ENCODE results near the gene CAVIN4. TPM values are rescaled to one million over a fixed set of nuclear protein-coding genes. Genes with fewer than 3 reads are reported as not detected.

CAVIN4 gene
- total and polyA plus RNA-seq, 2 donors (not counting 1 experiment from before 2014, with no cell fraction given), result 0.07 to 0.17 TPM

- Histone ChIP-seq H3K4me1 (ENCODE audit: control insufficient read depth in 2 of 2, insufficient read depth in 2 of 2, low read length in 2 of 2) (no peaks in the 10 kb centered on the region), H3K9ac (ENCODE audit: low read length) (no peak overlapping the region), H3K4me3 (ENCODE audit: control extremely low read depth in 1 of 5, extremely low read depth in 1 of 5, insufficient read depth in 1 of 5, low read depth in 2 of 5, low read length in 4 of 5) (no peak overlapping the region), H3K9me3 (ENCODE audit: control extremely low read depth in 1 of 3, control insufficient read depth in 2 of 3, insufficient read depth in 1 of 3, low read length in 2 of 3) (no peaks in the 10 kb centered on the region), H3K36me3 (replicated peaks in 1 of 2; ENCODE audit: control extremely low read depth in 1 of 2, control insufficient read depth in 1 of 2, extremely low read depth in 1 of 2, insufficient read depth in 2 of 2, low read length in 1 of 2) (no peaks in the 10 kb centered on the region), H3K79me2 (ENCODE audit: control insufficient read depth, insufficient read depth, low read length) (no peaks in the 10 kb centered on the region), H3K27me3 (replicated peaks in 1 of 4; ENCODE audit: control extremely low read depth in 1 of 4, control insufficient read depth in 3 of 4, insufficient read depth in 4 of 4, low read length in 3 of 4) (no peaks in the 10 kb centered on the region), H4K20me1 (ENCODE audit: control insufficient read depth, insufficient read depth, low read length, poor library complexity, severe bottlenecking) (no peaks in the 10 kb centered on the region), H2AFZ (ENCODE audit: insufficient read depth, low read depth, low read length, poor library complexity, severe bottlenecking) (no peak overlapping the region), H3K27ac (ENCODE audit: low read length in 2 of 2) (no peak overlapping the region), H3K4me2 (replicated peaks; ENCODE audit: low read depth, low read length, poor library complexity, severe bottlenecking) (no peak overlapping the region)
- H3K4me3 Mint-ChIP-seq, result no peak overlapping the region
- intact Hi-C loops (cut with micrococcal nuclease), result no loop called here
- H3K27me3 Mint-ChIP-seq, result peaks cover 6% of the 10 kb centered on the region
- no peak for ATAC-seq (ENCODE audit: low read depth)
- no peak for TF ChIP-seq CTCF (IDR thresholded peaks at IDR 0.05)
- no peak for TF ChIP-seq EZH2 (IDR thresholded peaks at IDR 0.05; ENCODE audit: borderline replicate concordance, insufficient read depth, low read depth, low read length, poor library complexity, severe bottlenecking)
- WGBS (ENCODE audit: insufficient coverage), result 90% methylated on average over 3 of the region's 3 CpGs
- H3K4me1 Mint-ChIP-seq, result no peaks in the 10 kb centered on the region
- CTCF ChIA-PET, result no interaction called here
- DNase-seq, result no peak
- no peak overlapping the region for H3K27ac Mint-ChIP-seq
- no peaks in the 10 kb centered on the region for H3K9me3 Mint-ChIP-seq (ENCODE audit: insufficient read depth)
- POLR2A ChIA-PET, result no interaction called here
These were observed 2.4 kb downstream of the CAVIN4 start for GRCh38 chr9:100580257-100580656.

GRCh38 chr9:100581081-100581480 lies 3.2 kb downstream of the CAVIN4 start:
- no peaks in the 10 kb centered on the region for H3K27me3 ChIP-seq (replicated peaks in 1 of 4; ENCODE audit: control extremely low read depth in 1 of 4, control insufficient read depth in 3 of 4, insufficient read depth in 4 of 4, low read length in 3 of 4)
- no peaks in the 10 kb centered on the region for H3K79me2 ChIP-seq (ENCODE audit: control insufficient read depth, insufficient read depth, low read length)
- no peak overlapping the region for H3K4me3 ChIP-seq (ENCODE audit: control extremely low read depth in 1 of 5, extremely low read depth in 1 of 5, insufficient read depth in 1 of 5, low read depth in 2 of 5, low read length in 4 of 5)
- no peak overlapping the region for H3K9ac ChIP-seq (ENCODE audit: low read length)
- no peak overlapping the region for H3K4me2 ChIP-seq (replicated peaks; ENCODE audit: low read depth, low read length, poor library complexity, severe bottlenecking)
- no peak overlapping the region for H3K27ac ChIP-seq (ENCODE audit: low read length in 2 of 2)
- intact Hi-C loops (cut with micrococcal nuclease), result no loop called here
- no peak overlapping the region for H2AFZ ChIP-seq (ENCODE audit: insufficient read depth, low read depth, low read length, poor library complexity, severe bottlenecking)
- ChIA-PET POLR2A (no interaction called here), CTCF (no interaction called here)
- DNase-seq (no peak), ATAC-seq (ENCODE audit: low read depth) (no peak)
- WGBS (ENCODE audit: insufficient coverage), result 100% methylated on average over 2 of the region's 7 CpGs
- Mint-ChIP-seq H3K4me3 (no peak overlapping the region), H3K4me1 (no peaks in the 10 kb centered on the region), H3K27ac (no peak overlapping the region), H3K27me3 (peaks cover 6% of the 10 kb centered on the region), H3K9me3 (ENCODE audit: insufficient read depth) (no peaks in the 10 kb centered on the region)
- no peaks in the 10 kb centered on the region for H4K20me1 ChIP-seq (ENCODE audit: control insufficient read depth, insufficient read depth, low read length, poor library complexity, severe bottlenecking)
- H3K4me1 ChIP-seq (ENCODE audit: control insufficient read depth in 2 of 2, insufficient read depth in 2 of 2, low read length in 2 of 2), result no peaks in the 10 kb centered on the region
- no peaks in the 10 kb centered on the region for H3K9me3 ChIP-seq (ENCODE audit: control extremely low read depth in 1 of 3, control insufficient read depth in 2 of 3, insufficient read depth in 1 of 3, low read length in 2 of 3)
- no peak for TF ChIP-seq EZH2 (IDR thresholded peaks at IDR 0.05; ENCODE audit: borderline replicate concordance, insufficient read depth, low read depth, low read length, poor library complexity, severe bottlenecking)
- TF ChIP-seq CTCF (IDR thresholded peaks at IDR 0.05), result no peak
- no peaks in the 10 kb centered on the region for H3K36me3 ChIP-seq (replicated peaks in 1 of 2; ENCODE audit: control extremely low read depth in 1 of 2, control insufficient read depth in 1 of 2, extremely low read depth in 1 of 2, insufficient read depth in 2 of 2, low read length in 1 of 2)
